Natural killer cell (primary cell): ENCODE measurements around the gene ACTL10. TPM values are rescaled to one million over a fixed set of nuclear protein-coding genes. Genes with fewer than 3 reads are reported as not detected.

Experiments
- ATAC-seq, 3 donors: fragments of 150-1000 bp in 2 of 3; fragments of 200-7000 bp in 1 of 3; cut with Tn5 transposase; 1 replicate in 1 of 3; 2 replicates in 2 of 3; pipeline ENCODE4 v1.10.0; 2021; ENCODE audit warnings: mild to moderate bottlenecking in 2 of 3, moderate library complexity in 2 of 3
- DNase-seq, 2 donors: peaks; one replicate each; pipeline versions ENCODE4 v3.0.0 to v3.0.0-alpha.2; 2013 to 2021; ENCODE audit warnings: mixed read lengths in 1 of 2
- H3K27ac ChIP-seq: one replicate; pipeline ENCODE4 v1.5.1; 2013; ENCODE audit warnings: mild to moderate bottlenecking, low read length
- H3K27me3 ChIP-seq: one replicate; pipeline ENCODE4 v1.6.1; 2013; ENCODE audit warnings: low read length; ENCODE audit not compliant: control insufficient read depth, insufficient read depth
- H3K36me3 ChIP-seq: one replicate; pipeline ENCODE4 v1.6.1; 2013; ENCODE audit warnings: low read length; ENCODE audit not compliant: control insufficient read depth, insufficient read depth
- H3K4me1 ChIP-seq: one replicate; pipeline ENCODE4 v1.6.1; 2013; ENCODE audit warnings: low read length; ENCODE audit not compliant: control insufficient read depth, insufficient read depth
- H3K4me3 ChIP-seq: one replicate; pipeline ENCODE4 v1.5.1; 2013; ENCODE audit warnings: low read length
- H3K9me3 ChIP-seq: one replicate; pipeline ENCODE4 v1.6.1; 2013; ENCODE audit warnings: low read length; ENCODE audit not compliant: control insufficient read depth, insufficient read depth
- H3K27ac Mint-ChIP-seq, 2 donors: one replicate each; pipeline ENCODE4 v1.8.0; 2022; ENCODE audit warnings: mild to moderate bottlenecking in 2 of 2, mixed read lengths in 2 of 2, moderate library complexity in 1 of 2
- H3K27me3 Mint-ChIP-seq, 2 donors: one replicate each; pipeline ENCODE4 v1.8.0; 2022; ENCODE audit warnings: low read depth in 2 of 2, mixed read lengths in 2 of 2
- H3K36me3 Mint-ChIP-seq: one replicate; pipeline ENCODE4 v1.8.0; 2022; ENCODE audit warnings: mixed read lengths
- H3K4me1 Mint-ChIP-seq, 2 donors: one replicate each; pipeline ENCODE4 v1.8.0; 2022; ENCODE audit warnings: mixed read lengths in 2 of 2
- H3K4me3 Mint-ChIP-seq: one replicate; pipeline ENCODE4 v1.8.0; 2022; ENCODE audit warnings: mild to moderate bottlenecking, moderate library complexity, mixed read lengths
- H3K9me3 Mint-ChIP-seq, 2 donors: one replicate each; pipeline ENCODE4 v1.8.0; 2022; ENCODE audit warnings: mixed read lengths in 2 of 2
- WGBS: methylation state at CpG from one replicate; pipeline ENCODE4 v1.1.7; 2013; ENCODE audit warnings: missing lambda C conversion rate; ENCODE audit not compliant: insufficient coverage; 5-methylcytosine and 5-hydroxymethylcytosine counted together
- intact Hi-C: fragments of 100-400 bp; cut with micrococcal nuclease; formaldehyde crosslinking; loops from one replicate; pipeline ENCODE4 v1.14.2; 2022
- total RNA-seq, 4 donors: library from RNA; stranded (reverse); fragments of 120-200 nt in 1 of 4; gene quantifications; one replicate each; pipeline versions ENCODE4 v1.2.3 to v1.2.4, GENCODE V29; 2013 to 2022
- TF ChIP-seq, protein P1 (sequence below): fragments of 200-600 bp; IDR thresholded peaks from one replicate; pipeline ENCODE4 v1.8.0; 2022; ENCODE audit warnings: antibody characterized with exemption

ACTL10 gene
- total RNA-seq, 3 donors from 2014 or later (not counting 1 experiment from before 2014, with no cell fraction given) = 0.80 to 2.2 (median 1.1) TPM

DNA sequence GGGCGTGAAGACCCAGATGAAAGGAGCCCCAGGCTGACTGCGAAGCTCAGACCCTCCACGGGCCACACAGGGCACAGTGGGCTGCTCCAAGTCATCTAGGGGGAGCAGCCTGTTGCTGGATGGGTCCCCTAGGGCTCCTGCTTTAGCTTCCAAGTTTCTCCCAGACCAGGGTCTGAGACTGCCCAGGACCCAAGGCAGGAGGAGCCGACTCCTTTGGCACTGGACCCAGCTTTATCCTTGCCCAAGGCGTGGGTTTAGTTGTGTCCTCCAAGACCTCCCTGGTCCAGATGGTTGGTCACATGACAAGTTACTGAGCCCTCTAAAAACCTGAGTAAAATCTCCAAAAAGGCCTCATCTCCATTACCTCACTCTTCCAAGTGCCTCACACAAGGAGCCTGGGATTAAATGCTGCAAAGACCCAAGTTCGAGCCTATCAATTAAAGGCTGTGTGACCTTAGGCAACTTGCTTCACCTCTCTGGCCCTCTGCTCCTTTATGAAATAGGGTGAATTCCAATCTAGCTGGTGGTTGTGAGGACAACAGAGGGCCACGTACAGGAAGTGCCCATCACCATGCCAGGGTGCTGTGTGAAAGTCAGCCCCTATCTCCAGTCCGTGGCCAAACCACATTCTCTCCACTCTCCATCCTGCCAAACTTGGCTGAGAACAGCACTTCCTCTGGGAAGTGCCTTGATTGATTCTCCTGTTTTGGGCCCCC is 5.0 kb downstream of the ACTL10 start:
- Histone ChIP-seq H3K9me3 (no peaks in the 10 kb centered on the region), H3K4me3 (no peak overlapping the region), H3K4me1 (peaks cover 38% of the 10 kb centered on the region), H3K27ac (no peak overlapping the region), H3K36me3 (no peaks in the 10 kb centered on the region), H3K27me3 (no peaks in the 10 kb centered on the region)
- intact Hi-C loops = no loop called here
- Mint-ChIP-seq H3K36me3 (no peaks in the 10 kb centered on the region), H3K4me3 (no peak overlapping the region), H3K27ac (no peak overlapping the region), H3K9me3 (no peaks in the 10 kb centered on the region), H3K27me3 (no peaks in the 10 kb centered on the region), H3K4me1 (peaks cover 7 to 39% of the 10 kb centered on the region in 2 donors)
- ATAC-seq (no peak), DNase-seq (no peak)
- WGBS = 89% methylated on average over 8 of the region's 8 CpGs
- TF ChIP-seq, protein P1, sequence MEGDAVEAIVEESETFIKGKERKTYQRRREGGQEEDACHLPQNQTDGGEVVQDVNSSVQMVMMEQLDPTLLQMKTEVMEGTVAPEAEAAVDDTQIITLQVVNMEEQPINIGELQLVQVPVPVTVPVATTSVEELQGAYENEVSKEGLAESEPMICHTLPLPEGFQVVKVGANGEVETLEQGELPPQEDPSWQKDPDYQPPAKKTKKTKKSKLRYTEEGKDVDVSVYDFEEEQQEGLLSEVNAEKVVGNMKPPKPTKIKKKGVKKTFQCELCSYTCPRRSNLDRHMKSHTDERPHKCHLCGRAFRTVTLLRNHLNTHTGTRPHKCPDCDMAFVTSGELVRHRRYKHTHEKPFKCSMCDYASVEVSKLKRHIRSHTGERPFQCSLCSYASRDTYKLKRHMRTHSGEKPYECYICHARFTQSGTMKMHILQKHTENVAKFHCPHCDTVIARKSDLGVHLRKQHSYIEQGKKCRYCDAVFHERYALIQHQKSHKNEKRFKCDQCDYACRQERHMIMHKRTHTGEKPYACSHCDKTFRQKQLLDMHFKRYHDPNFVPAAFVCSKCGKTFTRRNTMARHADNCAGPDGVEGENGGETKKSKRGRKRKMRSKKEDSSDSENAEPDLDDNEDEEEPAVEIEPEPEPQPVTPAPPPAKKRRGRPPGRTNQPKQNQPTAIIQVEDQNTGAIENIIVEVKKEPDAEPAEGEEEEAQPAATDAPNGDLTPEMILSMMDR = no peak

DNA sequence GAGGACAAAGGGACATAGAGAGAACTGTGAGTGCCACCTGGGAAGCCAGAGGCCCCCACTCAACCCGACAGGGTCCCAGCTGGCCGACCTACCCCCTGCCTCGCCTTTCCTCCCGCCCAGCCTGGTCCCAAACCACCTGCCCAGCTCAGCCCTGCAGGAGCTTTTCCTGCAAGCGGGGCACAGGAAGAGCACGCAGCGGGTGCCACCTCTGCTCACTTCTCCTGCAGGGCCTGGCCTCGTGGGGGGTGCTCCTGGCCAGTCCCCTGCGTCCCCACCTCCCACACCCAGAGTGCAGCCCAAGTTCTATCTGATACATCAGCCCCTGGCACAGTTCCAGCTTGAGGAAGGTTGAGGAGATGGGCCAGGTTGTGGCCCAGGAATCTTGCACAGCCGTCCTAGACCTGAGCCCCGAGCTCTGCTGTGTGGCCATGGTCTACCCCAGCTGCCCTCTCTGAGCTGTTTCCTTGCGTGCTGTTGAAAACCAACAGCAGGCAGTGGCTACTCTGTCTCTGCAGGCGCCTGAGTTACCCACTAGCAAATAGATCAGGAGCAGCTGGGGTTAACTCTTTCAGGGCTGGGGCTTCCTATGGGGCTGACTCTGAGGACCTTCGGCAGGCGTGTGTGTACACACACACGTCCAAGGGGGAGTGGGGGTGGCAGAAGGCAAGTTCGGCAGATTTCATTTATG is 5.8 kb downstream of the ACTL10 start:
- ATAC-seq (no peak), DNase-seq (no peak)
- Histone ChIP-seq H3K27me3 (no peaks in the 10 kb centered on the region), H3K4me1 (peaks cover 36% of the 10 kb centered on the region), H3K9me3 (no peaks in the 10 kb centered on the region), H3K27ac (no peak overlapping the region), H3K4me3 (no peak overlapping the region), H3K36me3 (no peaks in the 10 kb centered on the region)
- Mint-ChIP-seq H3K27ac (peak overlapping the region in 1 of 2 donors; percentile 87), H3K4me1 (peaks cover 6 to 34% of the 10 kb centered on the region in 2 donors), H3K4me3 (peak overlapping the region; percentile 80), H3K27me3 (no peaks in the 10 kb centered on the region), H3K9me3 (no peaks in the 10 kb centered on the region), H3K36me3 (no peaks in the 10 kb centered on the region)
- 82% methylated on average over 17 of the region's 17 CpGs for WGBS
- TF ChIP-seq, protein P1 = no peak
- intact Hi-C loops = no loop called here

DNA sequence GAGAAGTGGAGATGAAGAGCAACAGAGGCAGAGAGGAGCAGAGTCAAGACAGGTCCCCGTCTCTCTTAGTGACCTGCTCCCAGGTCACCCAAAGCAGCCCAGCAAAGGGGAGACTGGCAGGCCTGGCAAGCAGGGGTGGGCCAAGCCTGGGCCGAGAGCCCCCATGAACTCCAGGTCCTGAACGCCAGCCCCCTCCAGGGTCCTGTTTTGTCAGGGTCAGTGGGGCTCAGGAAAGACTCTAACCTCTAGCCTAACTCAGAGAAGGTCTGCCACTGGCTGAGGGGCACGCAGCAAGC is 6.3 kb downstream of the ACTL10 start:
- ATAC-seq (no peak), DNase-seq (no peak)
- H3K4me3 ChIP-seq = no peak overlapping the region
- H3K27ac Mint-ChIP-seq = peak overlapping the region in 1 of 2 donors; percentile 87
- H3K4me1 Mint-ChIP-seq = peaks cover 6 to 30% of the 10 kb centered on the region in 2 donors
- no peaks in the 10 kb centered on the region for H3K27me3 ChIP-seq
- 96% methylated on average over 4 of the region's 4 CpGs for WGBS
- H3K36me3 ChIP-seq = no peaks in the 10 kb centered on the region
- no peak overlapping the region for H3K27ac ChIP-seq
- no peaks in the 10 kb centered on the region for H3K9me3 ChIP-seq
- H3K36me3 Mint-ChIP-seq = no peaks in the 10 kb centered on the region
- intact Hi-C loops = no loop called here
- TF ChIP-seq, protein P1 = no peak
- H3K9me3 Mint-ChIP-seq = no peaks in the 10 kb centered on the region
- peak overlapping the region; percentile 84 for H3K4me3 Mint-ChIP-seq
- peaks cover 31% of the 10 kb centered on the region for H3K4me1 ChIP-seq
- no peaks in the 10 kb centered on the region for H3K27me3 Mint-ChIP-seq
